NCI-H446 treated with DMSO at 0.1 percent for 48 hours (cell line): Measurements from ENCODE around the gene DCTN3.
A peak's percentile ranks its signal among the peaks of the same experiment; 100 is the strongest.

Source experiments
- DNase-seq: peaks from one replicate; lab custom pipeline; 2025; lab: John Stamatoyannopoulos, UW

The DCTN3 gene

GRCh38 chr9:34620061-34620994 is at the start of gene DCTN3:
Gene DCTN3, minus strand, starts transcription at chr9:34620495. Its CDS starts 31 bp downstream, at chr9:34620464.
- peak; percentile 92 for DNase-seq

GRCh38 chr9:34665381-34666250 is 45.3 kb upstream of the DCTN3 start:
- peak; percentile 69 for DNase-seq

GRCh38 chr9:34665067-34665380 is 44.7 kb upstream of the DCTN3 start:
- DNase-seq, result no peak

GRCh38 chr9:34664281-34665066 is 44.2 kb upstream of the DCTN3 start:
- DNase-seq, result no peak

GRCh38 chr9:34663303-34663605 is 43.0 kb upstream of the DCTN3 start:
- no peak for DNase-seq

GRCh38 chr9:34662526-34663302 is 42.4 kb upstream of the DCTN3 start, which contains the start of gene CCL27:
Gene CCL27, minus strand, starts transcription at chr9:34662657. Its CDS starts 24 bp downstream, at chr9:34662633.
- no peak for DNase-seq

GRCh38 chr9:34659592-34660253 is 39.4 kb upstream of the DCTN3 start:
- DNase-seq, result no peak

- DNase-seq, result no peak
These were observed 38.2 kb upstream of the DCTN3 start for GRCh38 chr9:34658461-34658860.

GRCh38 chr9:34656992-34657391 is 36.7 kb upstream of the DCTN3 start:
- DNase-seq, result no peak

- no peak for DNase-seq
These were observed 35.1 kb upstream of the DCTN3 start for GRCh38 chr9:34655394-34655793.

- peak; percentile 93 for DNase-seq
These were observed 34.2 kb upstream of the DCTN3 start for GRCh38 chr9:34654323-34655051.

GRCh38 chr9:34653151-34654072 is 33.1 kb upstream of the DCTN3 start:
- DNase-seq, result no peak

GRCh38 chr9:34652602-34653000 is 32.3 kb upstream of the DCTN3 start:
- no peak for DNase-seq

- DNase-seq, result no peak
These were observed 31.7 kb upstream of the DCTN3 start, which contains the start of gene IL11RA for GRCh38 chr9:34651876-34652601. Gene IL11RA, plus strand, starts transcription at chr9:34652185. Its CDS starts 3,033 bp downstream, at chr9:34655218.

GRCh38 chr9:34651321-34651720 is 31.0 kb upstream of the DCTN3 start:
- DNase-seq, result no peak

- DNase-seq, result no peak
These were observed 30.5 kb upstream of the DCTN3 start for GRCh38 chr9:34650816-34651215.

GRCh38 chr9:34648673-34649072 is 28.4 kb upstream of the DCTN3 start:
- DNase-seq, result no peak

GRCh38 chr9:34647651-34648050 is 27.4 kb upstream of the DCTN3 start:
- no peak for DNase-seq
